Vagina (tissue), 2 donors: ENCODE measurements around the gene PKD1L1. TPM values are rescaled to one million over a fixed set of nuclear protein-coding genes. Genes with fewer than 3 reads are reported as not detected.

Experiments
- DNase-seq, 2 donors: peaks; one replicate each; pipeline ENCODE4 v3.0.0-alpha.2; 2017; ENCODE audit errors: extremely low spot score in 2 of 2
- H3K27ac ChIP-seq: fragments of 200-600 bp; sonication (generic); one replicate; pipeline ENCODE4 v1.5.1; 2019
- H3K27me3 ChIP-seq: fragments of 200-600 bp; sonication (generic); one replicate; pipeline ENCODE4 v1.5.1; 2019
- H3K36me3 ChIP-seq, 2 donors: fragments of 200-600 bp; sonication (generic); one replicate each; pipeline ENCODE4 v1.5.1; 2017 to 2019
- H3K4me1 ChIP-seq: fragments of 200-600 bp; sonication (generic); one replicate; pipeline ENCODE4 v1.5.1; 2019
- H3K4me3 ChIP-seq, 2 donors: fragments of 200-600 bp; sonication (generic); 1 replicate in 1 of 2; 2 replicates in 1 of 2; pipeline ENCODE4 v1.5.1; 2016 to 2019
- H3K9me3 ChIP-seq: fragments of 200-600 bp; sonication (generic); one replicate; pipeline ENCODE4 v1.5.1; 2019
- CTCF ChIP-seq, 3 experiments: fragments of 450-650 bp in 2 of 3; fragments of 200-600 bp in 1 of 3; sonication (generic) in 1 of 3; IDR thresholded peaks; one replicate each; pipeline ENCODE4 v1.5.1; 2017 to 2019; ENCODE audit warnings: antibody characterized with exemption in 3 of 3, mild to moderate bottlenecking in 2 of 3, moderate library complexity in 2 of 3
- POLR2A ChIP-seq, 2 donors: fragments of 450-650 bp; IDR thresholded peaks; one replicate each; pipeline ENCODE4 v1.6.1; 2017; ENCODE audit warnings: antibody characterized with exemption in 2 of 2, mild to moderate bottlenecking in 2 of 2, moderate library complexity in 2 of 2
- POLR2AphosphoS5 ChIP-seq, 2 donors: sonication (generic); formaldehyde crosslinking; IDR thresholded peaks; one replicate each; pipeline ENCODE4 v1.9.0; 2017; ENCODE audit warnings: antibody characterized with exemption in 2 of 2, mild to moderate bottlenecking in 2 of 2, low read depth in 1 of 2; ENCODE audit not compliant: insufficient read depth in 1 of 2
- intact Hi-C: fragments of 100-400 bp; cut with DNase I; formaldehyde crosslinking; loops from one replicate; pipeline ENCODE4 v1.15.1; 2023
- total RNA-seq: library from RNA; depleted of rRNA; stranded (reverse); fragments of >200 nt; gene quantifications from one replicate; pipeline ENCODE4 v1.2.3, GENCODE V29; 2016

PKD1L1 gene
- total RNA-seq, 1 donor from 2014 or later, result 0.49 TPM

- intact Hi-C loops, result no loop called here
- H3K27ac ChIP-seq, result no peak overlapping the region
- H3K4me1 ChIP-seq, result peaks cover 7% of the 10 kb centered on the region
- no peak overlapping the region for H3K4me3 ChIP-seq
- no peak for TF ChIP-seq POLR2A (IDR thresholded peaks at IDR 0.05)
- no peak for TF ChIP-seq POLR2AphosphoS5 (IDR thresholded peaks at IDR 0.05; ENCODE audit: insufficient read depth in 1 of 2, low read depth in 1 of 2)
- no peak for TF ChIP-seq CTCF (IDR thresholded peaks at IDR 0.05)
- no peaks in the 10 kb centered on the region for H3K36me3 ChIP-seq
- no peaks in the 10 kb centered on the region for H3K27me3 ChIP-seq
- no peak for DNase-seq
- H3K9me3 ChIP-seq, result no peaks in the 10 kb centered on the region
Measured at GRCh38 chr7:47779341-47779771, 168.9 kb downstream of the PKD1L1 start.

- Histone ChIP-seq H3K9me3 (no peaks in the 10 kb centered on the region), H3K27me3 (no peaks in the 10 kb centered on the region), H3K36me3 (no peaks in the 10 kb centered on the region), H3K4me1 (peaks cover under 1% of the 10 kb centered on the region), H3K4me3 (no peak overlapping the region), H3K27ac (no peak overlapping the region)
- TF ChIP-seq POLR2AphosphoS5 (IDR thresholded peaks at IDR 0.05; ENCODE audit: insufficient read depth in 1 of 2, low read depth in 1 of 2), result no peak
- TF ChIP-seq CTCF (IDR thresholded peaks at IDR 0.05), result no peak
- no peak for TF ChIP-seq POLR2A (IDR thresholded peaks at IDR 0.05)
- intact Hi-C loops, result no loop called here
- no peak for DNase-seq
Measured at GRCh38 chr7:47778153-47778661, 170.1 kb downstream of the PKD1L1 start.

- Histone ChIP-seq H3K4me3 (no peak overlapping the region), H3K27ac (no peak overlapping the region), H3K9me3 (no peaks in the 10 kb centered on the region), H3K4me1 (no peaks in the 10 kb centered on the region), H3K27me3 (no peaks in the 10 kb centered on the region), H3K36me3 (no peaks in the 10 kb centered on the region)
- intact Hi-C loops, result no loop called here
- no peak for DNase-seq
- TF ChIP-seq CTCF (IDR thresholded peaks at IDR 0.05) (no peak), POLR2AphosphoS5 (IDR thresholded peaks at IDR 0.05; ENCODE audit: insufficient read depth in 1 of 2, low read depth in 1 of 2) (no peak), POLR2A (IDR thresholded peaks at IDR 0.05) (no peak)
Measured at GRCh38 chr7:47777531-47778152, 170.6 kb downstream of the PKD1L1 start.

GRCh38 chr7:47776335-47776734 lies 171.9 kb downstream of the PKD1L1 start:
- intact Hi-C loops, result no loop called here
- H3K36me3 ChIP-seq, result no peaks in the 10 kb centered on the region
- no peaks in the 10 kb centered on the region for H3K9me3 ChIP-seq
- H3K27me3 ChIP-seq, result no peaks in the 10 kb centered on the region
- TF ChIP-seq CTCF (IDR thresholded peaks at IDR 0.05) (no peak), POLR2A (IDR thresholded peaks at IDR 0.05) (no peak), POLR2AphosphoS5 (IDR thresholded peaks at IDR 0.05; ENCODE audit: insufficient read depth in 1 of 2, low read depth in 1 of 2) (no peak)
- H3K4me3 ChIP-seq, result no peak overlapping the region
- H3K4me1 ChIP-seq, result no peaks in the 10 kb centered on the region
- DNase-seq, result no peak
- H3K27ac ChIP-seq, result no peak overlapping the region

GRCh38 chr7:47775238-47775637 lies 173.0 kb downstream of the PKD1L1 start:
- no peaks in the 10 kb centered on the region for H3K36me3 ChIP-seq
- intact Hi-C loops, result no loop called here
- no peak overlapping the region for H3K27ac ChIP-seq
- H3K9me3 ChIP-seq, result no peaks in the 10 kb centered on the region
- DNase-seq, result no peak
- TF ChIP-seq POLR2AphosphoS5 (IDR thresholded peaks at IDR 0.05; ENCODE audit: insufficient read depth in 1 of 2, low read depth in 1 of 2), result no peak
- TF ChIP-seq POLR2A (IDR thresholded peaks at IDR 0.05), result no peak
- no peak for TF ChIP-seq CTCF (IDR thresholded peaks at IDR 0.05)
- no peaks in the 10 kb centered on the region for H3K27me3 ChIP-seq
- no peaks in the 10 kb centered on the region for H3K4me1 ChIP-seq
- H3K4me3 ChIP-seq, result no peak overlapping the region
